MM.1S (cell line): Measurements from ENCODE around the gene AKAP6.

Experiments
- DNase-seq: peaks from one replicate; pipeline ENCODE4 v3.0.0-alpha.2; 2015
- H2AFZ ChIP-seq: fragments of 300-600 bp; sonication (generic); 2 replicates; pipeline ENCODE4 v1.6.0; 2016; ENCODE audit warnings: antibody characterized with exemption, low read length
- H3F3A ChIP-seq: fragments of 300-600 bp; sonication (generic); 2 replicates; pipeline ENCODE4 v1.6.1; 2016; ENCODE audit warnings: mild to moderate bottlenecking, antibody characterized with exemption, low read length, moderate library complexity, mixed read lengths; ENCODE audit not compliant: insufficient read depth
- H3K27ac ChIP-seq: fragments of 300-600 bp; sonication (generic); 2 replicates; pipeline ENCODE4 v1.5.1; 2016; ENCODE audit warnings: mild to moderate bottlenecking, low read length
- H3K27me3 ChIP-seq: fragments of 300-600 bp; sonication (generic); replicated peaks from 2 replicates; pipeline ENCODE4 v1.6.0; 2016; ENCODE audit warnings: low read length; ENCODE audit not compliant: insufficient read depth
- H3K36me3 ChIP-seq: fragments of 300-600 bp; sonication (generic); replicated peaks from 2 replicates; pipeline ENCODE4 v1.6.1; 2016; ENCODE audit warnings: mild to moderate bottlenecking, low read length, mixed read lengths; ENCODE audit not compliant: insufficient read depth
- H3K4me1 ChIP-seq: fragments of 300-600 bp; sonication (generic); 2 replicates; pipeline ENCODE4 v1.6.1; 2016; ENCODE audit warnings: low read length, mixed read lengths
- H3K4me2 ChIP-seq: fragments of 300-600 bp; sonication (generic); 2 replicates; pipeline ENCODE4 v1.6.0; 2016; ENCODE audit warnings: low read depth, low read length
- H3K4me3 ChIP-seq: fragments of 300-600 bp; sonication (generic); 2 replicates; pipeline ENCODE4 v1.5.1; 2016; ENCODE audit warnings: low read length, mixed read lengths
- H3K79me2 ChIP-seq: fragments of 300-600 bp; sonication (generic); 2 replicates; pipeline ENCODE4 v1.6.1; 2016; ENCODE audit warnings: mixed run types, low read length, mixed read lengths
- H3K9ac ChIP-seq: fragments of 300-600 bp; sonication (generic); 2 replicates; pipeline ENCODE4 v1.6.1; 2016; ENCODE audit warnings: low read length, mixed read lengths
- H3K9me2 ChIP-seq: fragments of 300-600 bp; sonication (generic); replicated peaks from 2 replicates; pipeline ENCODE4 v1.6.1; 2016; ENCODE audit warnings: mild to moderate bottlenecking, low read length, mixed read lengths; ENCODE audit not compliant: insufficient read depth
- H3K9me3 ChIP-seq: fragments of 300-600 bp; sonication (generic); replicated peaks from 2 replicates; pipeline ENCODE4 v1.6.1; 2016; ENCODE audit warnings: mild to moderate bottlenecking, low read length, mixed read lengths; ENCODE audit not compliant: insufficient read depth
- H4K20me1 ChIP-seq: fragments of 300-600 bp; sonication (generic); 2 replicates; pipeline ENCODE4 v1.6.1; 2016; ENCODE audit warnings: mild to moderate bottlenecking, low read length, moderate library complexity, mixed read lengths; ENCODE audit not compliant: insufficient read depth
- EZH2 ChIP-seq: fragments of 300-600 bp; sonication (generic); optimal IDR thresholded peaks from 2 replicates; pipeline ENCODE3; 2017; ENCODE audit warnings: low read depth, mild to moderate bottlenecking, antibody characterized with exemption, low read length, mixed read lengths
- EZH2phosphoT487 ChIP-seq: fragments of 300-600 bp; sonication (generic); IDR thresholded peaks from 2 replicates; pipeline ENCODE4 v1.6.1; 2018; ENCODE audit warnings: antibody characterized with exemption, low read length
- TF ChIP-seq, protein P1 (sequence below): fragments of 300-600 bp; sonication (generic); IDR thresholded peaks from 2 replicates; pipeline ENCODE4 v1.5.1; 2016; ENCODE audit warnings: antibody characterized with exemption, low read length, mixed read lengths

The AKAP6 gene

GRCh38 chr14:32436993-32437392, 107.9 kb downstream of the AKAP6 start:
- H3K4me1 ChIP-seq: peaks cover 48% of the 10 kb centered on the region
- no peaks in the 10 kb centered on the region for H3K27me3 ChIP-seq
- H3F3A ChIP-seq: 0 out of 2 replicates have a peak, but pooled peaks cover 5% of the 10 kb centered on the region
- H3K27ac ChIP-seq: no peak overlapping the region
- no peak overlapping the region for H3K4me3 ChIP-seq
- H3K79me2 ChIP-seq: no peaks in the 10 kb centered on the region
- TF ChIP-seq EZH2: no peak
- no peak for TF ChIP-seq EZH2phosphoT487
- TF ChIP-seq, protein P1, sequence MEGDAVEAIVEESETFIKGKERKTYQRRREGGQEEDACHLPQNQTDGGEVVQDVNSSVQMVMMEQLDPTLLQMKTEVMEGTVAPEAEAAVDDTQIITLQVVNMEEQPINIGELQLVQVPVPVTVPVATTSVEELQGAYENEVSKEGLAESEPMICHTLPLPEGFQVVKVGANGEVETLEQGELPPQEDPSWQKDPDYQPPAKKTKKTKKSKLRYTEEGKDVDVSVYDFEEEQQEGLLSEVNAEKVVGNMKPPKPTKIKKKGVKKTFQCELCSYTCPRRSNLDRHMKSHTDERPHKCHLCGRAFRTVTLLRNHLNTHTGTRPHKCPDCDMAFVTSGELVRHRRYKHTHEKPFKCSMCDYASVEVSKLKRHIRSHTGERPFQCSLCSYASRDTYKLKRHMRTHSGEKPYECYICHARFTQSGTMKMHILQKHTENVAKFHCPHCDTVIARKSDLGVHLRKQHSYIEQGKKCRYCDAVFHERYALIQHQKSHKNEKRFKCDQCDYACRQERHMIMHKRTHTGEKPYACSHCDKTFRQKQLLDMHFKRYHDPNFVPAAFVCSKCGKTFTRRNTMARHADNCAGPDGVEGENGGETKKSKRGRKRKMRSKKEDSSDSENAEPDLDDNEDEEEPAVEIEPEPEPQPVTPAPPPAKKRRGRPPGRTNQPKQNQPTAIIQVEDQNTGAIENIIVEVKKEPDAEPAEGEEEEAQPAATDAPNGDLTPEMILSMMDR: no peak
- no peaks in the 10 kb centered on the region for H3K9me2 ChIP-seq
- no peak overlapping the region for H3K4me2 ChIP-seq
- no peak overlapping the region for H2AFZ ChIP-seq
- H3K36me3 ChIP-seq: no peaks in the 10 kb centered on the region
- H3K9me3 ChIP-seq: no peaks in the 10 kb centered on the region
- DNase-seq: no peak
- H3K9ac ChIP-seq: no peak overlapping the region
- H4K20me1 ChIP-seq: no peaks in the 10 kb centered on the region

DNA sequence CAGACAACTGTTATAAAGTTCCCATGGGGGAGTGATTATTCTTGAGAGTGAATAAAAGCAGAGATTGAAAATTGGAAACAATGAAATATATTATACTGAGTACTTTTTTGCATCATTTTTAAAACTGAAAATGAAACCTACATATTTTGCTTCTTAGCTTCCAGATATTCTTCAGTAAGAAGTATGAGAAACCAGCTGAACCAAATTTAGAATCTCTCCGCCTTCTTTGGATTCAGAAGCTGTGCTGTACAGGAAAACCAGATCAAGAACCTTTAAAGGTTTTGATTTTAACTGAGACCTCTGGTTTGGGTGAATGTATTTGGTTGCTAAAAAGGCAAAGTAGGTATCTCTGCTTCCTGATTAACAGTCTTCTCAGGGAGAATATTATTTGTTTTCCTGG, 109.4 kb downstream of the AKAP6 start:
- 0 out of 2 replicates have a peak, but pooled peaks cover 3% of the 10 kb centered on the region for H3F3A ChIP-seq
- H3K36me3 ChIP-seq: no peaks in the 10 kb centered on the region
- H3K9me2 ChIP-seq: no peaks in the 10 kb centered on the region
- peak; percentile 56 for DNase-seq
- H2AFZ ChIP-seq: peak overlapping the region; percentile 58
- peak overlapping the region; percentile 85 for H3K27ac ChIP-seq
- TF ChIP-seq EZH2phosphoT487 (no peak), EZH2 (no peak)
- TF ChIP-seq, protein P1: no peak
- peaks cover 39% of the 10 kb centered on the region for H3K4me1 ChIP-seq
- peak overlapping the region; percentile 33; the same call in 1 of the 2 replicates for H3K9ac ChIP-seq
- H4K20me1 ChIP-seq: no peaks in the 10 kb centered on the region
- peak overlapping the region; percentile 33 for H3K4me3 ChIP-seq
- peak overlapping the region; percentile 77 for H3K4me2 ChIP-seq
- H3K27me3 ChIP-seq: no peaks in the 10 kb centered on the region
- H3K79me2 ChIP-seq: no peaks in the 10 kb centered on the region
- H3K9me3 ChIP-seq: no peaks in the 10 kb centered on the region

- TF ChIP-seq EZH2 (no peak), EZH2phosphoT487 (no peak)
- TF ChIP-seq, protein P1: no peak
- DNase-seq: no peak
- Histone ChIP-seq H3K9me2 (no peaks in the 10 kb centered on the region), H3K9ac (no peak overlapping the region), H3F3A (no peaks in the 10 kb centered on the region), H3K36me3 (no peaks in the 10 kb centered on the region), H3K9me3 (no peaks in the 10 kb centered on the region), H3K27me3 (no peaks in the 10 kb centered on the region), H3K4me2 (no peak overlapping the region), H2AFZ (no peak overlapping the region), H3K4me3 (no peak overlapping the region), H3K4me1 (peaks cover 22% of the 10 kb centered on the region), H3K79me2 (no peaks in the 10 kb centered on the region), H4K20me1 (no peaks in the 10 kb centered on the region), H3K27ac (peak overlapping the region; percentile 26; the same call in 1 of the 2 replicates)
These were observed 115.0 kb downstream of the AKAP6 start for GRCh38 chr14:32443890-32444661.
